IPS-11a (cell line): Measurements from ENCODE around the gene SLC18A3.

Source experiments
- H3K4me3 ChIP-seq: one replicate; pipeline ENCODE4 v1.5.1; 2013; ENCODE audit warnings: low read depth, low read length, control low read depth

Gene SLC18A3

DNA sequence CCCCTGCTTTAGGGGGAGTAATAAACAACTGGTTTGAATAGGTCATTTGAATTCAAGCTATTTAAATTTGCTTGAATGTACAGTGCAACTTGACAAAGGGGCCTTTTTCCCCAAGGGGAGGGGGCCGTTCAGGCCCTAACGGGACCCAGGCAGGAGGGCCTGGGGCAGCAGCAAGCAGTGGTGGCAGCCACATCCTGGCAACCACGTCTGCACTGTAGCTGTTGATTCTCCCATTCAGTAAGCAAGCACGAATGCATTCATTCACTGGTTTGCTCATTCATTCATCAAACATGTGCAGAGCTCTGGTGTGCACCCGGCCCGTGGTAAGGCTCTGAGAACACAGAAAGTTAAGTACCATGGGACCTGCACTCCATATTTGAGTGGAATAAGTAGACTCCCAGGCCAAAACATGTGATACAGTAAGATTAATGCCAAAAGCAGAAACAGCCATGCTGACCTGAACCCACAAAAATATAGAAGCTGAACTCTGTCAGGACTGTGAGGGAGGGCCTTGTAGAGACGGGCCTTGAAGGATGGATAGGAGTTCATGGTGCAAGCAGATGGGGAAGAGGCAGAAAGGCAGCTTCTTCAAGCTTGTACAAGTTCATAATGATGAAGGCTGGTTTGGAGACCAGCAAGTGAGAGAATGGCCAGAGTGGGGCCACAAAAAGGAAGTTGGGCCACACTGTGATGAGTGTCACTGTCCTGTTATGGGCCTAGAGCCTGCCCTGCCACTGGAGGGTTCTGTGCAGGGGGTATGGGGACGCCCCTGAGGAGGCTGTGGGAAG is 40.0 kb downstream of the SLC18A3 start:
- no peak overlapping the region for H3K4me3 ChIP-seq

DNA sequence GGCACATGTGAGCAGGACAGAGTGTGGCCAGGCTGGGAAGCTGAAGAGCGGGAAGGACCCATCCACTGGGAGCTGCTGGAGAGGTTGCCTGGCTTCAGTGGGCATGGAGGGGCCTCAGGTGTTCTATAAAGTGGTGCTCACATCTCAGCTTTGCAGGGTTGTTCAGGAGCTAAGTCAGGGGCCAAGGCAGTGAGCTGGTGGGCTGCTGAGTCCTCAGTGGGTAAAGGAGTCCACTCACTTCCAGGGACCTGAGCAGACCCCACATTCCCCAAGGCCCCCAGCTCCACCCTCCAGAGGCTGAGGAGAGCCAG is 40.6 kb downstream of the SLC18A3 start:
- H3K4me3 ChIP-seq, result no peak overlapping the region

DNA sequence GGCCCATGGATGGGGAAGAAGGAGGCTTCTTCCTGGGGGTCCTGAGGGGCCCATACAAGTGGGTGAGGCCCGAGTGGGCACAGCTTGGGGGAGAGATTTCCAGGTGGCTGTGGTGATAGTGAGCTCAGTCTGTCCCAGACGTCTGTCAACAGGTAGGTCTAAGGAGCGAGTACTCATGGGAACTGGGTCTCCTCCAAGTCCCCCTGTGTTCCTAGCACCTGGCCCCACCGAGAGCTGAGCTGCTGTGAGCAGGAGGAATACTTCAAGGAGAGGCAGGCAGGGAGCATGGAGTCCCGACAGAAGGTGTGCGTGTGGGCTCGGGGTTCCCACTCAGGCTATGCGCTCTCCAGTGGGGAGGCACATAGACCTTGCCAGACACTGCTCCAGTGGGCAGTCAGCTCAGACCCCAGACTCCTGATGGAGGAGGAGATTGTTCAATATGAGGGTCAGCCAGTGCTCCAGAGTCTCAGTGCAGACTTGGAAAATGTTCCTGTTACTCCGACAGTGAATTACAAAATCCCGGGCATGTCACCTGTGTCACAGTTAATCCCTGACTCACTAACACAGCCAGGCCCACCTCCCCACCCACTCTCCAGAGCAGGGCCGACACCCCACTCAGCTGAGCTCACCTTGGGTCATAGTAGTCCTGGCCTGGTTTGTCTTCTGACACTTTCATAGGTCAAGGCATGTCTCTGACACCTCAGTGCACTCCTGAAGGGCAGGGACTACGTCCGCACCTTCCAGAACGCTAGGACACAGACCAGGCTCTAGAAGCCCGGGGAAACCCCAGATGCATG is 41.1 kb downstream of the SLC18A3 start:
- no peak overlapping the region for H3K4me3 ChIP-seq

DNA sequence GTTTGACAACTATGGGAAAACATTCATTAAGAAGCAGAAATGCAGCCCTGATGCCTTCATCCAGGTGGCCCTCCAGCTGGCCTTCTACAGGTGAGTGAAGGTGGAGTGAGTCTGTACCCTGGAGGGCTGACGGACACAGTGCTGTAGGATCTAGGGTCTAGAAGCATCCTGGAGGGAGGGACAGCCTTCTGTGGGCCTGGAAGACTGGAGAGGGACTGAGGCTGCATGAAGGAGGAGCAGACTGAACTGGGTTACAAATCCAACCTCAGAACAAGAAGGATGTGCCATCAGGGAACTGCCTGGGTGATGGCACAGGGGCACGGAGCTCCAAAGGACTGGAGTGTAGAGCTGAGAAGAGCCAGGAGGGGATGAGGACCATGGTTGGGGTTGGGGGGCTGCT is 41.8 kb downstream of the SLC18A3 start:
- H3K4me3 ChIP-seq, result no peak overlapping the region

DNA sequence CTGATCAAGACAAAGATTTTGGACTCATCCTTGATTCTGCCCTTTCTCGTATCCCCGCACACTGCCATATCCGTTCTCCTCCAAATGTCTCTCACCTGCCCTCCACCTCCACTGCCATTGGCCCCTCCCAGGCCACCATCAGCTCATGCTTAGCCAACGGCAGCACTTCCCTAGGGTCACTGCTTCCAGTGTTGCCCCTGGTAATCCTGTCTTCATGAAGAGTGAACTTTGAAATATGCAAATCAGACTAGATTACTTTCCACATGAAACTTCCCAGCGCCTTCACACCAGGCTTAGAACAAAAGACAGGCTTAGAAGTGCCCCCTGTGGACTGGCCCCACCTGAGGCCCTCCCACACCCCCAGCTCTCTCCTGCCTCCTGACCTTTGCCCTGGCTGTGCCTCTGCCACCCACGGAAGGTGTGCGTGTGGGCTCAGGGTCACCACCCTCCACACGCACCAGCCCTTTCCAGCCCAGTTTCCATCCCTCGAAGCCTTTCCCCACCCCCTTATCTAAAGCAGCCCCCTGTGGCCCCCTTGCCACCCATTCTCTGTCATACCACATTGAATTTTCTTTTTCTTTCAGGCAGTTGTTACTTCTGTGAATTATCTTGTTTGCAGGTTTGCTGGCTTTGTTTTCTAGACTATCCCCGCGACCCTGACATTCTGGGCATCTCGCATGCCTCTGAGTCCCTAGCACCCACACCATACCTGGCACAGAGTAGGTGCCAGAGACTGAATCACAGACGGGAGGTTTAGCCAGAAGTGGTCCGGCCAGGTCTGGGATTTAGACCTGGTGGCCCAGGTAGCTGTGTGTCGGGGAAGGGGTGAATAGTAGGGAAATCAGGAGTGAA is 42.5 kb downstream of the SLC18A3 start:
- H3K4me3 ChIP-seq, result no peak overlapping the region

DNA sequence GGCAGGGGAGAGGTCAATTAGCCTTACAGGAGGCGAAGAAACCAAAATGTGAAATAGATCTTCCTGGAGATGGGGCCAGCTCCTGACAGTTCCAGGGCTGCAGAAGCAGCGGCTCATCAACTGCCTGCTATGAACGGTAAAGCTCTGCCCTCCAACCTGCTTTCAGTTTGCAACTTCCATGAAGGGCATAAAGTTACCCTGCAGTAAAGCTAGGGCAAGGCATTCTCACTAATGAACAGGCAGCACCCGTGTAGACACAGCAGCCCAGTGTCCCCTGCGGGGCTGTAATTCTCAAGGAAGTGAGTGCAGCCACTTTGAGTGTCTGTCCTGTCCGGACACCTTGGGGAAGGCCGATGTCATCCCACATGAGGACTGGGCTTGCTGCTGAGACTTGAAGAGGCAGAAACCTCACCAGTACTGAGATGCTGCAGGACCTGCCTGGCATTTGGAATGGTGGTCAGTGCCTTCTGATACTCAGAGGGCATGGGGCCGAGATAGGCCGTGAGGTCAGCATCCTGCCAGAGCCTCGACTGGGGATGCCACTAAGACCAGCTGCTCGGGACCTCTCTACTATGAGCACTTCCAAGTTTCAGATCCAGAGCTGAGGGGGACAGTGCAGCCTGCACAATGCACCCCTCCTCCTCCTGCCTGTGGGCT is 43.3 kb downstream of the SLC18A3 start:
- no peak overlapping the region for H3K4me3 ChIP-seq

DNA sequence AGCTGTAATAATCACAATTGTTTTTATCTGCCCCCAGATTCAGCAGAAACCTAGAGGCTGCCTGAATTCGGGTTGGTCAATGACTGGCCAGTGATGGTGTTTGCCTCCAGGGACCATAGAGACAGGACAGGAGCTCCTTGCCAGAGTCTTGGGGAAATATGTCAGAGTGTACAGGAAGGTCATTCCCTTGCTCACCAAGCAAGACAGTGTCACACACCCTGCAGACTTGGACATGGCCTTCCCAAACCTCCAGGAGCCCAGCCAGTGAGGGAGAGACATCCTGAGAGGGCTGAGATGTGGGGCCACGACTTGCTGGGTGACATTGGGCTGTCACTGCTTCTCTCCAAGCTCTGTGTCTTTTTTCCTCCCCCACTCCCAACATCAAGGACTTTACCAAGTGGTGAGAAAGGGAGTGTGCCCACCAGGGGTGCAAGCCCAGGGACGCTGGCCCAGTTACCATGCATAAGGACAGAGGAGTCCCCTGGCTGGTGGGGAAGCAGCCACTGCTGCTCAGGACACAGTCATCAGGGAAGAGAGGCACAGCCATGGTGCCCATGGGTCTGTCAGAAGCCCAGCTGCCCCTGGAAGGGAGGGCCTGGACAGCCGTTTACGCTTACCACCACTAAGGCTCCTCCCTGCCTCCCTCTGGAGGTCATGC is 44.1 kb downstream of the SLC18A3 start:
- H3K4me3 ChIP-seq, result no peak overlapping the region

DNA sequence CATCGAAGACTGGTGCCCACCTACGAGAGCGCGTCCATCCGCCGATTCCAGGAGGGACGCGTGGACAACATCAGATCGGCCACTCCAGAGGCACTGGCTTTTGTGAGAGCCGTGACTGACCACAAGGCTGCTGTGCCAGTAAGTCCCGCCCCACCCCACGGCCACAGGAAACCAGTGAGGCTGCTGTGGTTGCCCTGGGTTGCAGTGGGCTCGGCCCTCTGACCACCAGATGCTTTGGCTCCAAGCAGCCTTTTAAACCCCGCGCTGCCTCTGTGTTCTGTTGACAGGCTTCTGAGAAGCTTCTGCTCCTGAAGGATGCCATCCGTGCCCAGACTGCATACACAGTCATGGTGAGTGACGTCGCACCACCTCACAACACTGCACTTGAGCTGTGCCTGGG is 45.0 kb downstream of the SLC18A3 start:
- H3K4me3 ChIP-seq, result no peak overlapping the region

DNA sequence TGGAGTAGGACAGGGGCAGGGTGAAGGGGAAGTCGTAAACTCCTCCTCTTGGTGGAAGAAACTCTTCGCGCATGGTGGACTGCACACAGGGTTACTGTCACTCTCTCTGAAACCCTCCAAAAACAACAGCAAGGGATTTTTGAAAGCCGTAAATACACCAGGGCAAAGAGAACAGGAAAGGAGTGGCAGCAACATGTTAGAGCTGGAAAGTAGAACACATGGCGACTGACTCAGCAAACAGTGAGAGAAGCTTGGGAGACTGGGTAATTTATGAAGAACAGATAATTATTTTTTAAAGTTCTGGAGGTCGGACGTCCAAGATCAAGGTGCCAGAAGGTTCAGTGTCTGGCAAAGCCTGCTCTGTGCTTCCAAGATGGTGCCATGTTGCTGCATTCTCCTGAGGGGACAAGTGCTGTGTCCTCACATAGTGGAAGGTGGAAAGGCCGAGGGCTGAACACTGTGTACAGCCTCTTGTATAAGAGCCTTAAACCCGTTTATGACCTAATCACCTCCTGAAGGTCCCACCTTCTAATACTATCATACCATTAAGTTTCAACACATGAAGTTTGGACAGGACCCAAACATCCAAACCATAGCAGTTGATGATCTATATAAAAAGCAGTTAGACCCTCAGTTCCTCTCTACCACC is 46.9 kb downstream of the SLC18A3 start:
- H3K4me3 ChIP-seq, result no peak overlapping the region

DNA sequence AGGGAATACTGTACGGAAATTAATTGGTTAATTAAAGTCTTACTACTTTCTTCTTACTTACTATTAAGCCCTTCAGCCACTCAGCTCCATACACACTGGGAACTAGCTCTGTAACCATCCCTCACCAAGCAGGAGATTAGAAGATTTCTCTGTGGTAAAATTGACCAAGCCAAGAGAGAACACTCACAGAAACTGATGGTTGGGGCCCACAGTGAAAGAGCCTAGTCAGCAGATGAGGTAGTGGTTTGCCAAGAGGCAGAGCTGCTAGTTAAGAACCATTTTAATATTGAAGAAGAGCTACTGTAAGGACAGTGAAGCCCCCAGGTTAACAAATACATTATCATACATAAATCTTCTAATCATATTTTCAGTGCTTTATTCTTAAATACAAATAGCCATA is 47.5 kb downstream of the SLC18A3 start:
- H3K4me3 ChIP-seq, result no peak overlapping the region

DNA sequence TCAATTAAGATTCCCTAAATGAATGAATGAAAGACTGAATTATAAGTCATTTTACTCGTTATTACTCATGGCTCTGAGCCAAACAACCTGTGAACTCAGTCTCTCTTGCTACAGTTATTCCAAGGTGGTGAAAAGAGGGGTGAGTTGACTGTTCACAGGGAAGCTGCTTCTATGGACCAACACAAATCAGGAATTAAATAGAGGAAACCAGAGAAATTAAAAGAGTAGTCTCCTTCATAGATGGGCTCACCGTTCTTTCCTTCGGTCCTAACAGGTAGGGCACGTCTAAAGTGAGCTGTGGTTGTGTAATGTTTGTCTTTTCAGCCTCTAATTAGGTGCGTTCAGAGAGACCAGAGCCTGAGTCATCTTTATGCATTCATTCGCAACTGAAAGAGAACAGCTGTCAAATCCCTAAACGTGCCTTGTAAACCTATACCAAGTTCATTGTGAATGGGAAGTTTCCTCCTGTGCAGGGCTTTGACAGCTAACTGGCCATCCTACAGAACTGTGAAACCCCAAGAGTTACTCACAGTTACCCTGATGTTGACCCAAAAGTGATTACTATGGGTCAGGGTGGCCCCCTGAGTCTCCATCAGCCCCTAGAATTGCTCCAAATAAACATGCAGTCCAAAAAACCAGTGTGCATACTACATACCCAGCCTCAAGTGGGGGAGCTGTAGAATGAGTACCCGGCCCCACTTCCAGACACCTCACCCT is 51.2 kb downstream of the SLC18A3 start:
- H3K4me3 ChIP-seq, result no peak overlapping the region
